ENCODE results near the gene RTN4.

GRCh38 chr2:54939446-54940118 is 110.7 kb downstream of the RTN4 start:
- TF ChIP-seq CTCF (conservative IDR thresholded peaks at IDR 0.05; ENCODE audit: low read depth, low read length) (no peak), POLR2A (IDR thresholded peaks at IDR 0.05; ENCODE audit: low read depth, low read length) (no peak), CEBPB (IDR thresholded peaks at IDR 0.05; ENCODE audit: low read depth, low read length) (no peak), BHLHE40 (IDR thresholded peaks at IDR 0.05; ENCODE audit: low read depth, low read length) (no peak)
